ENCODE measurements around the gene BNIPL. TPM values are rescaled to one million over a fixed set of nuclear protein-coding genes. Genes with fewer than 3 reads are reported as not detected.

Gene BNIPL
- total RNA-seq, 1 experiment from 2014 or later: 1.2 TPM

DNA sequence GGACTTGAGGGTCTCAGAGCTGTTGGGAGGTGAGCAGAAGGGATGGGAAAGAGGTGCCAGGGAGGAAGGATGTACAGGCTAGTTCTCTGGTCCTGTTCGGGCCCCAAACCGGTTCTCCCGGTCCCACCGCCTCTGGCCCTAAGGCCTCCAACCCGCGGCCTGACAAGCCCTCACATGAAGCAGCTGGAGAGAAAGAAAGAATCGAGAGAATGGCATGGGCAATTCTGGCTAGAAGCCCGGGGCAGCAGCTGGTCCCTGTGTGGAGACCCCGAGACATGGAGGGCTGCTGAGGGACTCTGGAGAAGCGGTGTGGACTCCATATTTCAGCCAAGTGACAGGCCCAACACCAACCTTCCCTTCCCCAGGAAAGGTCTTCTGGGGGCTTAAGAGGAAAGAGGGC is 22.3 kb downstream of the BNIPL start:
- H3K18ac ChIP-seq (ENCODE audit: insufficient read length, low read depth, low read length): no peak overlapping the region
- no CpG with 5 or more reads among the region's 10 CpGs for WGBS (ENCODE audit: extremely low coverage, insufficient read length, low lambda C conversion rate)
- H3K9me3 ChIP-seq (ENCODE audit: control insufficient read depth, low read depth, low read length): no peaks in the 10 kb centered on the region
- Mint-ChIP-seq H3K27me3 (ENCODE audit: low read depth) (no peaks in the 10 kb centered on the region), H3K9me3 (no peaks in the 10 kb centered on the region), H3K27ac (peak overlapping the region; percentile 14 to 96 (median 95); a peak in 5 of 7 replicates), H3K36me3 (ENCODE audit: insufficient read depth in 1 of 3, low read depth in 3 of 3) (peaks cover 24 to 50% (median 45%) of the 10 kb centered on the region in 3 experiments), H3K4me3 (peak overlapping the region; percentile 94 to 98), H3K4me1 (peaks cover 40 to 46% of the 10 kb centered on the region in 2 experiments)
- H4K8ac ChIP-seq (replicated peaks; ENCODE audit: insufficient read length, low read depth, low read length): no peak overlapping the region
- H2BK120ac ChIP-seq (ENCODE audit: low read depth, low read length, poor library complexity, severe bottlenecking): no peak overlapping the region
- H3T11ph ChIP-seq (ENCODE audit: low read length): no peak overlapping the region
- TF ChIP-seq CTCF (conservative IDR thresholded peaks at IDR 0.05): no peak
- H3K79me1 ChIP-seq (ENCODE audit: insufficient read depth, low read depth, low read length, poor library complexity, severe bottlenecking): peaks cover 12% of the 10 kb centered on the region
- H2BK15ac ChIP-seq (ENCODE audit: low read depth, low read length): no peak overlapping the region
- H2BK5ac ChIP-seq (ENCODE audit: insufficient read length, low read length): no peak overlapping the region
- no peak overlapping the region for H3K23ac ChIP-seq (ENCODE audit: insufficient read length, low read depth, low read length)
- H2AK5ac ChIP-seq (ENCODE audit: insufficient read length, low read length): no peak overlapping the region
- no peak overlapping the region for H3K4ac ChIP-seq (ENCODE audit: low read depth, low read length)
- no peak overlapping the region for H3K27ac ChIP-seq (ENCODE audit: insufficient read length, low read depth, low read length)
- no peak overlapping the region for H3K56ac ChIP-seq (ENCODE audit: insufficient read length, low read depth, low read length)
- no peak overlapping the region for H2AFZ ChIP-seq (ENCODE audit: low read length)
- no peak overlapping the region for H2BK12ac ChIP-seq (ENCODE audit: insufficient read length, low read depth, low read length)
- DNase-seq: peak; percentile 58
- no peaks in the 10 kb centered on the region for H4K20me1 ChIP-seq (ENCODE audit: control insufficient read depth, insufficient read depth, insufficient read length)
- H3K23me2 ChIP-seq (ENCODE audit: insufficient read length, low read depth, low read length, poor library complexity, severe bottlenecking): peaks cover 22% of the 10 kb centered on the region
- peaks cover 30% of the 10 kb centered on the region; the same call in 1 of the 2 replicates for H3K79me2 ChIP-seq (ENCODE audit: insufficient read depth, low read length)
- H4K91ac ChIP-seq (ENCODE audit: insufficient read length, low read depth, low read length): no peak overlapping the region
- peaks cover 7% of the 10 kb centered on the region; the same call in 1 of the 2 replicates for H3K4me1 ChIP-seq (ENCODE audit: insufficient read depth, low read length)
- no peak overlapping the region for H4K5ac ChIP-seq (ENCODE audit: insufficient read length, low read depth, low read length)
- peak overlapping the region; percentile 75 for H3K9ac ChIP-seq (ENCODE audit: extremely low read depth, insufficient read length, low read length)
- H3K4me2 ChIP-seq (ENCODE audit: insufficient read depth, insufficient read length, low read length): peak overlapping the region; percentile 86
- H3K14ac ChIP-seq (ENCODE audit: insufficient read depth, low read length): no peak overlapping the region
- no peak overlapping the region for H2BK20ac ChIP-seq (ENCODE audit: low read depth, low read length, poor library complexity, severe bottlenecking)
- H3K27me3 ChIP-seq (ENCODE audit: insufficient read depth, low read length): no peaks in the 10 kb centered on the region

All from H9 (cell line).